HG03521 (cell line): ENCODE results near the gene CBX4.

ENCODE experiments used
- ATAC-seq: cut with Tn5 transposase; IDR thresholded peaks from one replicate; pipeline ENCODE4 v1.9.1; 2021; ENCODE audit warnings: mild to moderate bottlenecking, moderate library complexity; ENCODE audit not compliant: unreplicated experiment

The CBX4 gene

DNA sequence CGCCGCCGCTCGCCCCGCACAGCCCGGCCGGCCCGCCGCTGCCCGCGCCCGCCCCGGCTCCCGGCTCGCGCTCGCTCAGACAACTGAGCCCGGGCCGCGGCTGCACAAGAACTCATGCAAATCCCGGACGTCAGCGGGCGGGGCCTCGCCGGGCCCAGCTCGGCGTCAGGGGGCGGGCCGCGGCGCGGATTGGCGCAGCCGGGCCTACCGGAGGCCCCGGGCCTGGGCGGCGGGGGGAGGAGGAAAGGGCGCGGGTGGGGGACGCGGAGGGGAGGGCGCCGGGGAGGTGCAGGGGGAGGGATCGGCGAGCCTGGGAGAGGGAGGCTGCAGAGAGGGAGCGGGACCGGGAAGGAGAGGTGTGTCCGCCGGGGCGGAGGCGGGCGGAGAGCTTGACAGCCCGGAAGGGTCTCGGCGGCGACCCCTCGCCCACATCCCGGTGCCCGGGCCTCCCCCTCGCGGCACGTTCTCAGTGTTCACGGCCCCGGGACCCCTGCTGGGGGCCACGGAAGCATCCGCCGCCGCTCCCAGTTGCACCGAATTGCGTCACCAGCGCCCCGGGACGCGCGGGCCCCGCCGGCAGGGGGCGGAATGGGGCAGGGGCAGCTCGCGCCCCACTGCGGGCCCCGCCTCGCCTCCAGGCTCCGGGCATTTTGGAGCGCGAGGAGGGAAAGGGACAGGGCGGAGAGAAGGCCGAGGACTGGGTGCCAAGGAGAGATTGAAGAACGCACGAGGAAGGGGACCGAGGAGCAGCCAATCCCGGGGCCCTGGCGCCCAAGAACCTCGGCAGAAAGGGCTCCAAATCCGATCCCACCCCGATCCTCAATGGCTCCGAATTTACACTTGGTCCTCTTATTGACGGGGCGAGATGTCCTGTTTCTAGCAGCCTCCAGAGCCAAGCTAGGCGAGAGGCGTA is at the start of gene CBX4:
CBX4 (minus strand) TSS at position 85 of the 913 bp plus-strand sequence. CDS start 189 bp downstream, outside the sequence.
- peak; percentile 69 for ATAC-seq

DNA sequence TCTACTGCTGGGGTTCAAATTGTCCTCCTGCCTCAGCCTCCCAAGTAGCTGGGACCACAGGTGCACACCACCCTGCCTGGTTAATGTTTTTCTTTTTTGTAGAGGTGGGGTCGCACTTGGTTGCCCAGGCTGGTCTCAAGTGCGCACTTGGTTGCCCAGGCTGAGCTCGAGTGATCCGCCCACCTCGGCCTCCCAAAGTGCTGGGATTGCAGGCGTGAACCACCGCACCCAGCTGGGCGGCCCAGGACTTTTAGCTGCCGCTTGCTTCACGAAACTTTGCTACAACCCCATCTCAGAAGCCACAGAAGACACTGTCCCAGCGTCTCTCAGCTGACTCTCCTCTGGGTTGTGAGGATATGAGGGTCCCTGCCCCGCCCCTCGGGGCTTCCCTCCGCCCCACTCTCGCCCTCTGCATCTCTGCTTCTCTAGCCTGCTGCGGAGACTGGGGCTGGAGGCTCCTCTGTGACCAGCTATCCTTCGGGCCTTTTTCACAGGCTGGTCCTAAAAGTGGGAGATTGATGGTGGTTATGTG is 48.8 kb upstream of the CBX4 start:
- ATAC-seq: no peak

DNA sequence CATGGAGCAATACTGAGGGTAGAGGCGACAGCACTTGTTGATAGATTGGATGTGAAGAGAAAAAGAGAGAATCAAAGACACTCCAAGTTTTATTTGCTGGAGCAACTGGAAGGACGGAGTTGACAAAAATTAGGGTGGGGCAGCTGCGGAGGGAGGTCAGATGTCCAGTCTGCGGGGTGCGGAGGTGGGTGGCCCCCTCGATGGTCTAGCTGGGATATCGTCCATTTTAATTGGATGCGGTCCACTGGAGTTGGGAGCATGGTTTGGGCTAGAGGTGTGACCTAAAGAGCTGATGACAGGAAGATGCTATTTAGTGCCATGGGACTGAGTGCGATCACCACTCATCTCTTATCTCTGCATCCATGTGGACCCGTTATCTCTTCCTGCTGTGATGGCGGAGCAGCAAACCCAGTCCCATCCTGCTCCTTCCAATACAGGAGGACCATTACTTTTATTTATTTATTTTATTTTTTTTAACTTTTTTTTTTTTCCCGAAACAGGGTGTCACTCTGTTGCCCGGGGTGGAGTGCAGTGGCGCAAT is 48.3 kb upstream of the CBX4 start:
- no peak for ATAC-seq

DNA sequence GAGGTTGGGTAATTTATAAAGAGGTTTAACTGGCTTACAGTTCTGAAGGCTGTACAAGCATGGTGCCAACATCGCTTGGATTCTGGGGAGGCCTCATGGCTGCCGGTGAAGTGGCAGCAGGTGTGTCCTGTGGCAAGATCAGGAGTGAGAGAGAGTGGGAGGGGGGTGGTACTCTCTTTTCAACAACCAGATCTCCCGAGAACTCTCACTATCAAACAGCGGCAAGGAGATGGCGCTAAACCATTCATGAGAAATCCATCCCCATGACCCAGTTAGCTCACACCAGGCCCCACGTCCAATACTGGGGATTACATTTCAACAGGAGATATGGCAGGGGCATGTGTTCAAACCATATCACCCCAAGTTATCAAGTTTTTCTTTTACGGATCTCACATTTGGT is 44.0 kb upstream of the CBX4 start:
- no peak for ATAC-seq

DNA sequence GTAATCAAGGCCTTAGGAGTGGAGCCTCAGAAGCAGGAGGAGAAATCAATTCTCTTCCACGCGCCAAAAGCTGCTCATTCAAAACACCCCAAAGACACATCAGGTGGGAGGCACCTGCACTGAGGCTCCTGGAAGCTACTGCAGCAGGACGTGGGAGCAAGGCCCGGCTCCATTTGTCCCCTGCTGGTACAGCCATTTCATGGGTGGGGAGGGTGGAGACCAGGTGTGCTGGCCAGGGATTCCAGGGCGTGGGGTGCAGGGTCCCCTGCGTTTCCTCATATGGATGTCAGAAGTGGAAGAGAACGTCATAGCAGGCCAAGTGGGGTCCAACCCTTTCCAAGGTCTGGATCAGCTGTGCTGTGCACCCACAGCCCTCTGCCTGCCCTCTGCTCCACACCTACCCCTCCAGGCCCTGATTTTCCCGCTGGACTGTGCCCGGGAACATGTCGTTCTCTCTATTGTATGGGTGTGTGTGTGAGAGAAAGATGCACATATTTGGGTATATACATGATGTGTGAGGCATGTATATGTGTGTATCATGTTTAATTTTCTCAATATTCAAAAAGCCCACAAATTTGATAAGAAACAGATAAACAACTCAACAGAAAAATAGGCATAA is 39.2 kb upstream of the CBX4 start:
- no peak for ATAC-seq

DNA sequence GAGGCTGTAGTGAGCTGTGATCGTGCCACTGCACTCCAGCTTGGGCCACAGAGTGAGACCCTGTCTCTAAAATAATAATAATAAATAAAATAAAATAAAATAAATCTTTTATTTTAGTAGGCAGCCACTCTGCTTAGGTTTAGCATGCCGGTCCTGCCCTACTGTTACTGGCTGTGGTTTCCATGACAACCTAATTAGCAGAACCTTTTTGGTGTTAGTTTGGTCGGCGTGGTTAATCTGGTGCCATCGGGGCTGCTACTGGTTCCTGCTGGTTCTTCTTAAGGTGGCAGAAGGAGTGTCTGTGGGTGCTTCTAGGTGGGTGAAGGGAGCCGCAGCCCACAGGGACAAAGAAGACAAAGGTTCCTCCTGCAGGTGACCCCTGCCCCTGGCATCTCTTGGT is 37.8 kb upstream of the CBX4 start:
- no peak for ATAC-seq

DNA sequence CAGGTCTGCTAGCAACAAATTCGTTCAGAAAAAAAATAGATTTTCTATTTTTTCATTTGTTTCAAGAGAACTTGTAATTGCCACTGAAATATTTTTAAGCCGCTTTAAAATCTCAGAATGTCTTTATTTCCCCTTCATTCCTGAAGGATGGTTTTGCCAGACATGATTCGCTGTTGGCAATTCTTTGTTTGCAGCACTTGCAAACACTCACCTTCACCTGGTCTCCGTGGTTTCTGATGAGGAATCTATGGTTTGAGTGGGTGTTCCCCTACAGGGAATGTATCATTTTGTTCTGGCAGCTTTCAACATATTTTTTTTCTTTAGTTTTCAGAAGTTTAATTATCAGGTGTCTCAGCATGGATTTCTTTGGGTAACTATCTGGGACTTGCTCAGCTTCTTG is 36.3 kb upstream of the CBX4 start:
- ATAC-seq: no peak

DNA sequence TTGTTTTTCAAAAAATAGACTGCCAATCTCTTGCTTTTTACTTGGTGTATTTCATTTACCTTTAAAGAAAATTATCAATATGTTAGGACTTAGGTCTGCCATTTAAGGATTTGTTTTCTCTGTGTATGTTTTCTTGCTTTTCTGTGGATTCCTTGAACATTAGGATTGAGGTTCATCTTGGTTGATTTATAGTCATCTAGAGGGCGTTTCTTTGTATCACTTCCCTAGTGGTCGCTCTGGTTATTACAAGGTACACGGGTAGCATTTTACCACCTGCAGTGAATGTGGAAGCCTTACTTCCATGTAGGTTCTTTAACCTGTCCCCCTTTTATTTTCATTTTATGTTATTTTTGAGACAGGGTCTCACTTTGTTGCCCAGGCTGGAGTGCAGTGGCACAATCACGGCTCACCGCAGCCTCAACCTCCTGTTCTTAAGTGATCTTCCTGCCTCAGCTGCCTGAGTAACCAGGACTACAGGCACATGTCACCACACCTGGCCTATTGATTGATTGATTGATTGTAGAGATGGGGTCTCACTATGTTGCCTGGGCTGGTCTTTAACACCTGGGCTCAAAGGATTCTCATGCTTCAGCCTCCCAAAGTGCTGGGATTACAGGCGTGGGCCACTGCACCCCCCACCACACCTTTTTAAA is 35.2 kb upstream of the CBX4 start:
- ATAC-seq: no peak

DNA sequence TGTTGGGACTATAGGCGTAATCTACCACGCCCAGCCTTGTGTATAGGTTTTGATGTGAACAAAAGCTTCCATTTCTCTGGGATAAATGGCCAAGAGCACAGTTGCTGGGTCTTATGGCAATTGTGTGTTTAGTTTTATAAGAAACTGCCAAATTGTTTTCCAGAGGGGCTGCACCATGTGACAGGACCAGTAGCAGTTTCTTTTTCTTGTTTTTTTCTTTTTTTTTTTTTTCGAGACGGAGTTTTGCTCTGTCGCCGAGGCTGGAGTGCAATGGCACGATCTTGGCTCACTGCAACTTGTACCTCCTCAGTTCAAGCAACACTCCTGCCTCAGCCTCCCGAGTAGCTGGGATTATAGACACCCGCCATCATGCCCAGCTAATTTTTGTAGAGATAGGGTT is 34.3 kb upstream of the CBX4 start:
- ATAC-seq: no peak

DNA sequence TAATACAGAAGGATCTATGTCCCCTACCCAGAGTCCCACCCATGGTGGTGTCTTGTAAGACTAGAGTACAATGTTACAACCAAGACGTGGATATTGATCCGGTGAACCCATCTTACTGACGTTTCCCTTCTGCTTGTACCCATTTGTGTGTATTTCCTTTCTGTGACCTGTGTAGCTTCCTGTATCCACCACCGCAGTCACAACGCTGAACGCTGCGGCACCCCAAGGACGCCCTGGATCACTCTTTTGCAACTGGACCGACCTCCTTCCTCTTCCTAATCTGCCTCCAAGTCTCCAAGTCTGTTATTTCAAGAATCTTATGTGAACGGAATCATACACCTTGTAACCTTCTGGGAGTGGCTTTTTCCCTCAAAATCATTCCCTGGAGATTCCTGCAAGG is 33.5 kb upstream of the CBX4 start:
- no peak for ATAC-seq

DNA sequence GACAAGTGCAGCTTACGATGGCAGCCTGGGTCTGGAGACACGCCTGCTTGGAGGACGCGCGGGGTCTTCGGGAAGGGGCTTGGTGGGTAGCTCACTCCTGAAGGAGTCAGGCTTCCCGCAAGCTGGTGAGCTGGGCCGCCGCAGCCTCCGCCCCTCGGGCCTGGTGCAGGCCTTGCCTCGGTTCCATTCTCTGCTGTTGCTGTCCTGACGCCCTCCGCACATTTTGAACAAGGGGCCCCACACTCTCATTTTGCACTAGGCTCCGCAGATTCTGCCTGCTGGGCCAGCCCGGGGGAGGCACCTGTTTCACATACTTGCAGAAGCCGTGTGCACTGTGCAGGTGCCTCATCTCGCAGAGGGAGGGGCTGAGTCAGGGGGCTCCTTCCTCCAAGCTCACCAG is 31.9 kb upstream of the CBX4 start:
- no peak for ATAC-seq

DNA sequence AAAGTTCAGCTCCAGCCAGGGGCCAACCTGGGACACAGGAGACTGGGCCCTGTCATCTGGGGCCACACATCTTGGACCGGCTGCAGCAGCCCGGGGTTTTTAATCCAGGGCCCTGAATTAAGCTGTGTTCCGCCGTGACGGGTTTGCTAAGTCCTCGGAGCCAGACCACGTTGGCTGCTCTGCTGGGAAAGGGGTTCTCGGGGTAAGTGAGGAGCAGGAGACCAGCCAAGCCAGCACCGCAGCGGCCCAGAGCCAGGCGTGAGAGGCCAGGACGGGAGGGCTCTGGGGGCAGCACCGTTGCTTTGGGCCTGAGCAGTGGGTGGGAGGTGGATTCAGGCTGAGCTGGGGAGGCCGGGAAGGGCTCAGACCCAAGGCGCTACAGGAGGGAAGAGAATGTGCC is 31.3 kb upstream of the CBX4 start:
- no peak for ATAC-seq

DNA sequence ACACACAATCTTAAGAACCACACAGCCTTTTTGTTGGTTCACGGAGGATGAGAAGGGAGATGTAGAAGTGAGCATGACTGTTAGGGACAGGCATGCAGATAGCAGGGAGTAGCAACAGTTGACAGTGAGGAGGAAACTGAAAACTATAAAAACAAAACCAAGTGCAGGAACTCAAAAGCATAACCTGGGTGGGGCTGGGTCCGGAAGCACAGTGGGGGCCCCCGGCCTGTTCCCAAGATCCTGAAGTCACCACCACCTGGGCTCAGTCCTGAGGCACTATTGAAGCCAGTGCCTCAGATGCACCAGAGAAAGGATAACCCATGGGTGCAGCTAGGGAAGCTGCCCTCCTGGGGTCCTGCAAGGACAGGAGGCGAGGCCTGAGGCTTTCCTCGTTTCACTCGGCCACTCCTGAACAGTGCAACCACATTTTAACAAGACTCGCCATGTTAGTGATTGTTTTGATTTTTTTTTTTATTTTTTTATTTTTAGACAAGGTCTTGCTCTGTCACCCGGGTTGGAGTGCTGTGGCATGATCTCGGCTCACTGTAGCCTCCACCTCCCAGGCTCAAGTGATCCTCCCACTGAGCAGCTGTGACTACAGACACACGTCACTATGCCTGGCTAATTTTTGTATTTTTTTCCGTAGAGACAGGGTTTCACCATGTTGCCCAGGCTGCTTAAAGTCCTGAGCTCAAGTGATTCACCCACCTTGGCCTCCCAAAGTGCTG is 27.7 kb upstream of the CBX4 start:
- no peak for ATAC-seq

DNA sequence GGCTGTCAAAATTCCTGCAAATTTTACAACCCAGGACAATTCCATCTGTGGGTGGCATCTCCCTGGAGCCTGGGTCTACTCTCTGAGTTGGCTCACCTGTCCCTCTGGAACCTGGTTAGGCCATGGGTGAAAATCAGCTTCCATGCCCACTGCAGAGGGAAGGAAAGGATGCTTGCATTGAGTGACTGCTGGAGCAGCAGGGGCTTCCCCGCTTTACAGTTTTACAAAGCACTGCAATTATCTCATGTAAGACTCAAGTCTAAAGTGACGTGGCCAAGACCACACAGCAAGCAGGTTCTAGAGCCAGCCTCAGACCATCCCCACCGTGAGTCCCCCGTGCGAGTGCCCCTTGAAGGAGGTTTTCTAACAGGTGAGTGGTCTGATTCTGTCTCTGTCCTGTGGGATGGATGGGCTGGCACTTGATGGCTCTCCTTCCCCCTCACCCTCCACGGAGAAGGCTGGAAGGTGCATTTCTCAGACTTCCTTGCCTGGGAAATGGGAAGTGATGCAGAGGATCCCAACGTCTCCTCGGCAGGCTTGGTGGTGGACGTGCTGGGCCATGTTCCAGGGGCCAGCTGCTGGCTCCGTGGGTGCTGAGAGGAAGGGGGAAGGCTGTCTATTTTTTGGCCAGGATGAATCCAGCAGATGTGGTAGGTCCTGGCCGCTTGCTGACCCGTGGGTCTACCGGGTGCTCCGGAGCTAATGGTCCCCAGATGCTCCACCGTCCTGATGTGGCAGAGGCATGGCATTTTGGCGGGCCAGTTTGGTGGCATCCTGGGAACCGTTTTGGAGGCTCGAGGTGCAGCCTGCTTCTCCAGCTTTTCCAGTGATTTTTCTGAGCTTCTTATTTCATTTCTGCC is 26.3 kb upstream of the CBX4 start:
- ATAC-seq: no peak

DNA sequence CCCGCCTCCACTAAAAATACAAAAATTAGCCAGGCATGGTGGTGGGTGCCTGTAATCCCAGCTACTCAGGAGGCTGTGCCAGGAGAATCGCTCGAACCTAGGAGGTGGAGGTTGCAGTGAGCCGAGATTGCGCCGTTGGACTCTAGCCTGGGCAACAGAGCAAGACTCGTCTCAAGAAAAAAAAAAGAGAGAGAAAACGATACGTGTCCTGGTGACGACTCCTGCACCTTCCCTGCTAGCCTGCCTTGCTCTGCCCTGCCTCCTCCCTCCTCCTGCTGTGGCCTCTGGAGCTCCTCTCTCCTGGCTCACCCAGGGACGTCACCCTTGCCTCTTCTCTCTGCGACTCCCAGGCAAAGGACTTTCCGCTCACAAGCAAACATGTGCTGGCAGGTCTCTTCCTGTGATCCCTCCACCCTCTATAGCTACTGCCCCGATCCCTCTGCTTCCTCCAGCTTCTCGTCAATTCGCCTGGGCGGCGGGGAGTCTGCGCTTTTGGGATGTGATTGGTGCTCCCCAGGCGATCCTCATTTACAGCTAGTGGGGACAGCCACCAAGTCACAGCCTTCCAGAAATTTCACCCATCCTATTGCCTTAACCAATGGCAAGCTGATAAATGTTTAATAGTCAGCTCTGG is 25.5 kb upstream of the CBX4 start:
- ATAC-seq: no peak

DNA sequence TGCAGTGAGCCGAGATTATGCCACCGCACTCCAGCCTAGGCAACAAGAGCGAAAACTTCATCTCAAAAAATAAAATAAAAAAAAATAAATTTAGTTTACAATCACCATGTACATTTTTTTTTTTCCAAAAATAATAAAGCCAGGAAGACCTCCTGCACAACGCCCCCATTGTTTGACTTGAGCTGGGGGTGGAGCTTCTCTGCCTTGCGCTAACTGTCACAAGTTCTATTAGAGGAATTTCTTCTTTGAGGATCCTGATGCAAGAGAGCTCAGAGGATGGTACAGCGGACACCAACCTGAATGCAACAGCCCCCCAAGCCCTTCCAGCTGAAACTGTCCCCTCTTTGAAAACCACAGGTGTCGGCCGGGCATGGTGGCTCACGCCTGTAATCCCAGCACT is 24.9 kb upstream of the CBX4 start:
- ATAC-seq: no peak

DNA sequence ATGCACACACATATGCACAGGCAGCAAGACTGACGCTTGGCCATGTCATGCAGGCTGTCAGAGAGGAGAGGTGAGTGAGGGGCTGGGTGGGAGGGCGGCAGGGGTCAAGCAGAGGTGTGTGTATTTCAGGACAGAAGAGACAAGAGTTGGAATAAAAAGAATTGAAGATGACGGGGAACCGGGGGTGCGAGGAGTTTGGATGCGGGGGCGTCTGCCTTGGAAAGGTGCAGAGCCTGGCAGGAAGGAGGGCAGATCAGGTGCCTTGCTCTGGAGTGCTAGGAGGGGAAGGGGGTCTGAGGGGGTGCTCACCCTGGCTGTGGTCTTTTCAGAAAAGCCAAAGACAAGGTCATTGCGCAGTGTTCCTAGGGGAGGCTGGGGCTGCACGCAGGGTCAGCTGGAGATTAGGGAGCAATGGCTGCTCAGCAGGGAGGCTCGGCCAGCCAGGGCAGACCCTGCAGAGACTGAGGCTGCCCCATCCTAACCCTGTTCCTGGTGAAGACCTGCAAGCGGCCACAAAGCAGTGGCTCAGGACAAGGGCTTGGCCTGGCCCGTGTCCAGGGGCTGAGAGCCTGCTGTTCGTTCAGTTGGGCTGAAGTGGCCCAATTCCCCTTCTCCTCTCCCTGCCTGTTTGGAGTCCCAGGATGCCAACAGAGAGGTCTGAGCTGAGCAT is 23.7 kb upstream of the CBX4 start:
- no peak for ATAC-seq

DNA sequence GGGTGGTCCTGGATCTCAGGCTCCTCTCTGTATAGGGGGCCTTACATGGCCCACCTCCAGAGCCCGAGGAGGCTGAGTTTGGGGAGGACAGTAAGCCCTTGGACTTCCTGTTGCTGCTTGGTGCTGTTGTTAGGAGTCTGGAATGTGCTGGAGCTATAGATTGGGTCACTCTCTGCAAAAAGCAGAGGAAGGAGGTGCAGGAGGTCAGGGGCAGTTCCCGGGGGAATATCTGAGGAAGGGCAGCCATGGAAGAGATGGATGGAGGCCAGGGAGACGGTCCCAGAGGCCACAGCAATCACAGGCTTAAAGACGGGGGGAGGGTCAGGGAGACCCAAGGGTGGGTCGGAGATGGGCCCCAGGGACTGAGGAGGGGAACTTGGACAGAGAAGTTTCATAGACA is 23.0 kb upstream of the CBX4 start:
- ATAC-seq: no peak
